ENCODE data around the gene THAP3. TPM values are rescaled to one million over a fixed set of nuclear protein-coding genes. Genes with fewer than 3 reads are reported as not detected.

THAP3 gene, protein sequence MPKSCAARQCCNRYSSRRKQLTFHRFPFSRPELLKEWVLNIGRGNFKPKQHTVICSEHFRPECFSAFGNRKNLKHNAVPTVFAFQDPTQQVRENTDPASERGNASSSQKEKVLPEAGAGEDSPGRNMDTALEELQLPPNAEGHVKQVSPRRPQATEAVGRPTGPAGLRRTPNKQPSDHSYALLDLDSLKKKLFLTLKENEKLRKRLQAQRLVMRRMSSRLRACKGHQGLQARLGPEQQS
- total RNA-seq = 13.5 and 21.8 TPM in 2 replicates

DNA sequence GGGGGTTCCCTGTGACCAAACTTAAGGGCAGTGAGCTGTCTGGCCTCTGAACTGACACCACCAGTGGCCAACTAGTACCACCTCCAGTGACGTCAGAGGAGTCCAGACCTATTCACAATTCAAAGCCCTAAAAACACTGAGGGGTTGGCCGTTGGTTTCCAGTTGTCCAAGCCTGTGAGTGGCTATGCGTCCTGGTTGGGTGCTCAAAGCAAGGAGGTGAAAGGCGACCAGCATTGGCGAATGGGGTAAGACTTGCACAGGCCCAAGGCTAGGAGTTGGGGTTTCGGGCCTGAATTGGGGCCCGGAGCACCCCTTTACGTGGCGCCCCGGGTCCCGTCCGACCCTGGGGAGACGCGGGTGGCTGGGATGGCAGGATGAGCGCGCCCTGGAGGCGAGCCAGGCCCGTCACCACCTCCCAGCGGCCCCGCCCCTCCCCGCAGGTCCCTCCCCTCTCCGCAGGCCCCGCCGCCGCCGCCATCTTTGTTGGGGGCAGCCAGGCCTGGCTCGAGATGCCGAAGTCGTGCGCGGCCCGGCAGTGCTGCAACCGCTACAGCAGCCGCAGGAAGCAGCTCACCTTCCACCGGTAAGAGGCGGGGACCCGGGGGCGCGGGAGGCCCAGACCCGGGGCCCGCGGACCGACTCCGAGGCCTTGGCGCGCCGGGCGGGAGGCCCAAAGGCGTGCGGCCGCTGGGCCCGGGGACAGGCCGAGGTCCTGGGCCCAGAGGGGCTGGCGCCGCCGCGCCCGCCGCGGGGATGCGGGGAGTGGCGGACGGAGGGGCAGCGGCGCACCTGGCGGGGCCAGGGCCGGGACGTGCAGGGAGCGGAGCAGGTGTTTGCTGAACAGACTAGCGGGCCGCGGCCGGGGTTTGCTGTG is at the start of gene THAP3:
Gene THAP3, plus strand, starts transcription at position 159 of the 874 bp plus-strand sequence. Its CDS starts 351 bp downstream, at position 510.

DNA sequence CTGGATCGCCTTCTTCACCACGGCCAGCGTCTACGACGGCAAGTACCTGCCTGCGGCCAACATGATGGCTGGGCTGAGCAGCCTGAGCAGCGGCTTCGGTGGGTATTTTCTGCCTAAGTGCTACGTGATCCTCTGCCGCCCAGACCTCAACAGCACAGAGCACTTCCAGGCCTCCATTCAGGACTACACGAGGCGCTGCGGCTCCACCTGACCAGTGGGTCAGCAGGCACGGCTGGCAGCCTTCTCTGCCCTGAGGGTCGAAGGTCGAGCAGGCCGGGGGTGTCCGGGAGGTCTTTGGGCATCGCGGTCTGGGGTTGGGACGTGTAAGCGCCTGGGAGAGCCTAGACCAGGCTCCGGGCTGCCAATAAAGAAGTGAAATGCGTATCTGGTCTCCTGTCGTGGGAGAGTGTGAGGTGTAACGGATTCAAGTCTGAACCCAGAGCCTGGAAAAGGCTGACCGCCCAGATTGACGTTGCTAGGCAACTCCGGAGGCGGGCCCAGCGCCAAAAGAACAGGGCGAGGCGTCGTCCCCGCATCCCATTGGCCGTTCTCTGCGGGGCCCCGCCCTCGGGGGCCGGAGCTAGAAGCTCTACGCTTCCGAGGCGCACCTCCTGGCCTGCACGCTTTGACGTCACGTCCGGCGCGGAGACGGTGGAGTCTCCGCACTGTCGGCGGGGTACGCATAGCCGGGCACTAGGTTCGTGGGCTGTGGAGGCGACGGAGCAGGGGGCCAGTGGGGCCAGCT is 45.1 kb upstream of the THAP3 start, which contains the start of gene ZBTB48:
Gene ZBTB48, plus strand, starts transcription at position 621 of the 745 bp plus-strand sequence. CDS start 616 bp downstream, outside the sequence.

DNA sequence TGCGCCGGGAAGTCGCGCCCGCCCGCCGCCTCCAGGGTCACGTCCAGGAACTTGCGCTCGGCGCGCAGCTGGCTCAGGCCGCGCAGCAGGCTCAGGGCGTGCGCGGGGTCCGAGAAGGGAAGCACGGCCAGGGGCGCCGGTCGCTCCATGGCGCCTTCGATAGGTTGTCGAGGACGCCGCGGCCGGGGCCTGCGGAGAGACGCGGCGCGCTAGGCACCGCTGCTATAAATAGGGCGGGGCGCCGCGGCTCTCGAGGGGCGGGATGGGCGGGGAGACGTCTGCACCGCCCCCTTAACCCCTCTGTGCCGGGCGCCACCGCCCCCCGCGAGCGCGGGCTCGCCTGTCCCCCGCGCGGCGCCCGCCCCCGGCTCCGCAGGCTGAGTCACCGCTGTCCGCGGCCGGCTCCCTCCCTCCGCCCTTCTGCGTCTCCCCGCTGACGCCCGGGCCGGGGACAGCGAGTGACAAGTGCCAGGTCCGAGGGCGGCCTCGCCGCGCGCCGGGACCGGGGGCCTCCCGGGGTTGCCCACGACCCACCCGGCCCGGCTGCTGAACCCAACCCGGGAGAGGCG is 21.9 kb upstream of the THAP3 start, which contains the start of gene KLHL21:
Gene KLHL21, minus strand, starts transcription at position 201 of the 569 bp plus-strand sequence. Its CDS starts 52 bp downstream, at position 149.

DNA sequence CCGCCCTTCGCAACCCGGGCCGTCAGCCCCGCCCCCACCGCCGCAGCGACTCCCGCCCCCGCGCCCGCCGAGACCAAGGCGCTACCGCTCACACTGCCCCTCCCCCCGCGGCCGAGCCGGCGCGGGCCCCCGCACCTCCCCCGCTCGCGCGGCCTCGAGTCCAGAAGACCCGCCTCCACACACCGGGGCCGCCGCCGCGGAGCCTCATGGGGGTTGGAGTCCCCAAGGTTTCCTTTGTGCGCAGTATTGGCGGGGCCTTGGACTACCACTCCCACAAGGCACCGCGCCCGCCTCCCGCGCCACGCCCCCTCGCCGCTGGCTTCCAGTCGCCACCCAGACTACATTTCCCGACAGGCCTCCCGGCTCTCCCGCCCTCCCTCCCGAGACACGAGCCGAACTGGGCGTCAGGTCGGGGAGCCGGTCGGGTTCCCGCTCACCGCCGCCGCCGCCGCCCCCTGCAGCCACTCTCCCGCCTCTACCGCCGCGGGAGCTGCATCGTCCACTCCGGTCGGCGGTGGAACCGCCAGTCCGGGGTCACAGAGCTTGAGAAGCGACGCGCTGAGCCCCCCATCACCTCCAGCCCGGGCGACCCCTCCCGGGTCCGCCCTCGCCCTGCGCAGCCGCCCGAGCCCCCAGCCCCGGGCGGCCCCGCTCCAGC is 11.2 kb upstream of the THAP3 start, which contains the start of gene PHF13:
Gene PHF13, plus strand, starts transcription at position 371 of the 658 bp plus-strand sequence. CDS start 336 bp downstream, outside the sequence.

Other genes with a start within 250 kb of the THAP3 start
- 53.9 and 82.7 TPM in 2 replicates for gene ACOT7, start 231.1 kb upstream of the THAP3 start, total RNA-seq
- not detected in 2 replicates for gene HES2, start 204.9 kb upstream of the THAP3 start, total RNA-seq
- gene ESPN, start 200.1 kb upstream of the THAP3 start, total RNA-seq = not detected in 2 replicates
- 1.8 and 2.0 TPM in 2 replicates for gene TNFRSF25, start 158.7 kb upstream of the THAP3 start, total RNA-seq
- 8.5 and 8.9 TPM in 2 replicates for gene PLEKHG5, start 133.2 kb upstream of the THAP3 start, total RNA-seq
- gene NOL9, start 70.4 kb upstream of the THAP3 start, total RNA-seq = 12.1 and 17.9 TPM in 2 replicates
- not detected in 2 replicates for gene TAS1R1, start 69.6 kb upstream of the THAP3 start, total RNA-seq
- 3.7 and 6.6 TPM in 2 replicates for gene ZBTB48, start 44.9 kb upstream of the THAP3 start, total RNA-seq
- 23.6 and 26.9 TPM in 2 replicates for gene KLHL21, start 22.0 kb upstream of the THAP3 start, total RNA-seq
- 6.2 and 7.8 TPM in 2 replicates for gene PHF13, start 11.1 kb upstream of the THAP3 start, total RNA-seq
- gene DNAJC11, start 76.9 kb downstream of the THAP3 start, total RNA-seq = 25.4 and 27.6 TPM in 2 replicates
- 70.3 and 80.6 TPM in 2 replicates for gene CAMTA1, start 160.6 kb downstream of the THAP3 start, total RNA-seq

Data from myometrial cell (primary cell).